K562 (cell line): ENCODE measurements around the gene GRIP1.

Source experiments
- MYNN ChIP-seq, 2 experiments: sonication (generic); formaldehyde crosslinking in 1 of 2; IDR thresholded peaks; 2 replicates each; pipeline versions ENCODE4 v1.5.0 to v1.6.1; 2016 to 2020; ENCODE audit warnings: antibody characterized with exemption in 1 of 2, missing genetic modification reagents in 1 of 2
- TF ChIP-seq, protein P1 (sequence below), 3 experiments: IDR thresholded peaks in 2 of 3; conservative IDR thresholded peaks in 1 of 3; 2 replicates each; pipeline ENCODE4 v1.5.1; 2011 to 2012; ENCODE audit warnings: low read length in 3 of 3, mild to moderate bottlenecking in 3 of 3, control low read depth in 2 of 3, improper control_type of control experiment in 1 of 3, inconsistent platforms in 1 of 3, low read depth in 1 of 3, mixed read lengths in 1 of 3, moderate library complexity in 1 of 3; ENCODE audit not compliant: insufficient read depth in 2 of 3

DNA sequence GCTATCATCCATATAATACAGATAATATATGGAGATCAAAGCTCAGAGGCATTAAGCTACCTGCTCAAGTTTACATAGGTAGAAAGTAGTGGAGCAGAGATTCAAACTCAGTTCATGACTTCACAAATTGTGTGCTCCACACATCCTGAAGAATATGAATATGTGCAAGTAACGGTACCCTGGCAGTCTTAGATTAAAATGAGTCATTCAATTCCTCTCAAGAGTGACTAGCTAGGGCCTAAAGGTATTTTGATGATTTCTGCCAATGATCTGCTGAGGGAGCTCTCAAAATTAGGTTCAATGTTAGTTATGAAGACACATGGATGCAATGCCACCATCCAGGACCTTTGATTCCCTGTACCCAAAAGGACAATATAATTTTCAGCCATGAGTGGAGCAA lies 58.9 kb downstream of the GRIP1 start:
- TF ChIP-seq, protein P1, sequence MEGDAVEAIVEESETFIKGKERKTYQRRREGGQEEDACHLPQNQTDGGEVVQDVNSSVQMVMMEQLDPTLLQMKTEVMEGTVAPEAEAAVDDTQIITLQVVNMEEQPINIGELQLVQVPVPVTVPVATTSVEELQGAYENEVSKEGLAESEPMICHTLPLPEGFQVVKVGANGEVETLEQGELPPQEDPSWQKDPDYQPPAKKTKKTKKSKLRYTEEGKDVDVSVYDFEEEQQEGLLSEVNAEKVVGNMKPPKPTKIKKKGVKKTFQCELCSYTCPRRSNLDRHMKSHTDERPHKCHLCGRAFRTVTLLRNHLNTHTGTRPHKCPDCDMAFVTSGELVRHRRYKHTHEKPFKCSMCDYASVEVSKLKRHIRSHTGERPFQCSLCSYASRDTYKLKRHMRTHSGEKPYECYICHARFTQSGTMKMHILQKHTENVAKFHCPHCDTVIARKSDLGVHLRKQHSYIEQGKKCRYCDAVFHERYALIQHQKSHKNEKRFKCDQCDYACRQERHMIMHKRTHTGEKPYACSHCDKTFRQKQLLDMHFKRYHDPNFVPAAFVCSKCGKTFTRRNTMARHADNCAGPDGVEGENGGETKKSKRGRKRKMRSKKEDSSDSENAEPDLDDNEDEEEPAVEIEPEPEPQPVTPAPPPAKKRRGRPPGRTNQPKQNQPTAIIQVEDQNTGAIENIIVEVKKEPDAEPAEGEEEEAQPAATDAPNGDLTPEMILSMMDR (IDR thresholded peaks at IDR 0.05 in 2 of 3, conservative IDR thresholded peaks at IDR 0.05 in 1 of 3; ENCODE audit: insufficient read depth in 2 of 3, low read depth in 1 of 3, low read length in 3 of 3), result no peak
- TF ChIP-seq MYNN (IDR thresholded peaks at IDR 0.05) (no peak), MYNN (CRISPR knock-in tag; IDR thresholded peaks at IDR 0.05) (no peak)
